ENCODE measurements around the gene ASMT.
"Not testable (repeated sequence)": the region's sequence is repeated elsewhere in the genome, so short reads cannot be mapped to it uniquely, and the experiment has no call there.

Gene ASMT

GRCh38 chrX:1656379-1656778 is 41.5 kb downstream of the ASMT start:
- DNase-seq = no peak

- peak; percentile 28 for DNase-seq
Measured at GRCh38 chrX:1657367-1658070, 42.7 kb downstream of the ASMT start.

GRCh38 chrX:1658071-1658491 is 43.2 kb downstream of the ASMT start:
- no peak for DNase-seq

GRCh38 chrX:1659664-1660461 is 45.0 kb downstream of the ASMT start:
- no peak for DNase-seq

- peak; percentile 17 for DNase-seq
Measured at GRCh38 chrX:1661048-1661921, 46.4 kb downstream of the ASMT start.

GRCh38 chrX:1661922-1662221 is 47.0 kb downstream of the ASMT start:
- DNase-seq = no peak

- no peak for DNase-seq
Measured at GRCh38 chrX:1667566-1667965, 52.7 kb downstream of the ASMT start.

GRCh38 chrX:1673337-1673736 is 58.5 kb downstream of the ASMT start:
- peak; percentile 32 for DNase-seq

- DNase-seq = no peak
Measured at GRCh38 chrX:1676866-1677265, 62.0 kb downstream of the ASMT start.

GRCh38 chrX:1679238-1679637 is 64.4 kb downstream of the ASMT start:
- no peak for DNase-seq

- DNase-seq = no peak
Measured at GRCh38 chrX:1681439-1681838, 66.6 kb downstream of the ASMT start.

- DNase-seq = not testable (repeated sequence)
Measured at GRCh38 chrX:1681856-1682255, 67.0 kb downstream of the ASMT start.

- not testable (repeated sequence) for DNase-seq
Measured at GRCh38 chrX:1682501-1682900, 67.6 kb downstream of the ASMT start.

- DNase-seq = not testable (repeated sequence)
Measured at GRCh38 chrX:1684883-1685282, 70.0 kb downstream of the ASMT start.

- not testable (repeated sequence) for DNase-seq
Measured at GRCh38 chrX:1685444-1685880, 70.6 kb downstream of the ASMT start.

GRCh38 chrX:1686642-1687041 is 71.8 kb downstream of the ASMT start:
- DNase-seq = no peak
